ENCODE data around the gene C16orf87. TPM values are rescaled to one million over a fixed set of nuclear protein-coding genes. Genes with fewer than 3 reads are reported as not detected.

The C16orf87 gene
- total RNA-seq, 2 donors from 2014 or later: 6.9 to 8.8 TPM

DNA sequence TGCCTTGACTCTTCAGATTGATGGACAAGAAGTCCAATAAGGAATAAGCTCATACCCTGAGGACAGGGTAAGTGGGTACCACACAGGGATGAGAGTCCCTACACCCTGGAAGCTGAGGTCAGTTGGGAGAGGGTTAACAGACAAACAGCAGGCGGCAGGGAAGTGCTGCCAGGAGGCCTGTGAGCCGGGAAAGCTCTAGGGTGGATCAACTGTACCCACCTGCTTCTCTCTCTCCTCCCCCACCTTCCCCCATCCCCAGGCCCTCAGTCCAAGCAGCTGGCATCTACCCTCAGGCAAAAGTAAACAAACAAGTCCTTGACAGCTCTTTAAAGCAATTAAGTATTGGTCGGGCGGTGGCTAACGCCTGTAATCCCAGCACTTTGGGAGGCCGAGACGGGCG is 62.2 kb downstream of the C16orf87 start:
- no peaks in the 10 kb centered on the region for H3K9me3 ChIP-seq
- H3K36me3 ChIP-seq: no peaks in the 10 kb centered on the region
- ATAC-seq (ENCODE audit: insufficient number of reproducible peaks, low FRiP score, low read depth) (no peak), DNase-seq (ENCODE audit: low spot score) (no peak)
- no peaks in the 10 kb centered on the region for H3K4me1 ChIP-seq (ENCODE audit: control insufficient read depth in 1 of 2, low read depth in 2 of 2)
- no peak overlapping the region for H3K27ac ChIP-seq
- H3K27me3 ChIP-seq (replicated peaks; ENCODE audit: insufficient read depth): no peaks in the 10 kb centered on the region
- TF ChIP-seq, protein P1, sequence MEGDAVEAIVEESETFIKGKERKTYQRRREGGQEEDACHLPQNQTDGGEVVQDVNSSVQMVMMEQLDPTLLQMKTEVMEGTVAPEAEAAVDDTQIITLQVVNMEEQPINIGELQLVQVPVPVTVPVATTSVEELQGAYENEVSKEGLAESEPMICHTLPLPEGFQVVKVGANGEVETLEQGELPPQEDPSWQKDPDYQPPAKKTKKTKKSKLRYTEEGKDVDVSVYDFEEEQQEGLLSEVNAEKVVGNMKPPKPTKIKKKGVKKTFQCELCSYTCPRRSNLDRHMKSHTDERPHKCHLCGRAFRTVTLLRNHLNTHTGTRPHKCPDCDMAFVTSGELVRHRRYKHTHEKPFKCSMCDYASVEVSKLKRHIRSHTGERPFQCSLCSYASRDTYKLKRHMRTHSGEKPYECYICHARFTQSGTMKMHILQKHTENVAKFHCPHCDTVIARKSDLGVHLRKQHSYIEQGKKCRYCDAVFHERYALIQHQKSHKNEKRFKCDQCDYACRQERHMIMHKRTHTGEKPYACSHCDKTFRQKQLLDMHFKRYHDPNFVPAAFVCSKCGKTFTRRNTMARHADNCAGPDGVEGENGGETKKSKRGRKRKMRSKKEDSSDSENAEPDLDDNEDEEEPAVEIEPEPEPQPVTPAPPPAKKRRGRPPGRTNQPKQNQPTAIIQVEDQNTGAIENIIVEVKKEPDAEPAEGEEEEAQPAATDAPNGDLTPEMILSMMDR (IDR thresholded peaks at IDR 0.05): no peak
- no peak overlapping the region for H3K4me3 ChIP-seq

DNA sequence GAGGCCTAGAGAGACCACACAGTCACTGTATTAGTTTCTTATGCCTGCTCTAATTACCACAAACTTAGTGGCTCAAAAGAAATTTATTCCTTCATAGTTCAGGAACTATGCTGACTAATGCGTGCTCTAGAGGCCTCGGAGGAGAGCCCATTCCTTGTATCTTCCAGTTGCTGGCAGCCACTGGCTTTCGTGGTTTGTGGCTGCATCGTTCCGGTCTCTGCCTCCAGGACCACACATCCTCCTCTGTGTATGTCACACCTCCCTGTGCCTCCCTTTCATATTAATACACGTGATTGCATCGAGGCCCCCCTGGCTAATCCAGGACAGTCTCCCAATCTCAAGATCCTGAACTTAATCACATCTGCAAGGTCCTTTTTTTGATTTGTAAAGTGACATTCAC is 65.9 kb downstream of the C16orf87 start:
- TF ChIP-seq, protein P1 (IDR thresholded peaks at IDR 0.05): no peak
- H3K27ac ChIP-seq: no peak overlapping the region
- ATAC-seq (ENCODE audit: insufficient number of reproducible peaks, low FRiP score, low read depth): no peak
- DNase-seq (ENCODE audit: low spot score): no peak
- no peak overlapping the region for H3K4me3 ChIP-seq
- no peaks in the 10 kb centered on the region for H3K27me3 ChIP-seq (replicated peaks; ENCODE audit: insufficient read depth)
- no peaks in the 10 kb centered on the region for H3K4me1 ChIP-seq (ENCODE audit: control insufficient read depth in 1 of 2, low read depth in 2 of 2)
- H3K9me3 ChIP-seq: no peaks in the 10 kb centered on the region
- no peaks in the 10 kb centered on the region for H3K36me3 ChIP-seq

DNA sequence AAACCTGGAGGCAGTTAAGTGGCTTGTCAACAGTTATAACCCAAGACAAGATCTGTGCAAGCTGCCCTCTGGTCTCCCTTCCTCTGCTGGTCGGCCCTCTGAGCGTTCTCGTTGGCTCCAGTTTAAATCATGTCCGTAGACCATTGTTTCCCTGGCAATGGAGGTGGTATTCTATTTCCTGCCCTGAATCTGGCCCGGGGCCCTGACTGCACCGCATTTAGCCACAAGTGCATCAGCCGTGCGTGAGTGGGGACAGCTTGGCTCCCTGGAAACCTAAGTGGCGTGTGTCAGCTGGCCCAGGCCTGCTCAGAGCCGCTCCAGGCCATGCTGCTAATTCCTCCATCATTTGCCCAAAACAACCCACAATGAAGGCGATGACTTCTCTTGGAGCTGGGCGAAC is 67.8 kb downstream of the C16orf87 start:
- H3K27me3 ChIP-seq (replicated peaks; ENCODE audit: insufficient read depth): no peaks in the 10 kb centered on the region
- H3K36me3 ChIP-seq: no peaks in the 10 kb centered on the region
- H3K4me1 ChIP-seq (ENCODE audit: control insufficient read depth in 1 of 2, low read depth in 2 of 2): no peaks in the 10 kb centered on the region
- TF ChIP-seq, protein P1 (IDR thresholded peaks at IDR 0.05): no peak
- DNase-seq (ENCODE audit: low spot score) (no peak), ATAC-seq (ENCODE audit: insufficient number of reproducible peaks, low FRiP score, low read depth) (no peak)
- no peaks in the 10 kb centered on the region for H3K9me3 ChIP-seq
- H3K4me3 ChIP-seq: no peak overlapping the region
- H3K27ac ChIP-seq: no peak overlapping the region

DNA sequence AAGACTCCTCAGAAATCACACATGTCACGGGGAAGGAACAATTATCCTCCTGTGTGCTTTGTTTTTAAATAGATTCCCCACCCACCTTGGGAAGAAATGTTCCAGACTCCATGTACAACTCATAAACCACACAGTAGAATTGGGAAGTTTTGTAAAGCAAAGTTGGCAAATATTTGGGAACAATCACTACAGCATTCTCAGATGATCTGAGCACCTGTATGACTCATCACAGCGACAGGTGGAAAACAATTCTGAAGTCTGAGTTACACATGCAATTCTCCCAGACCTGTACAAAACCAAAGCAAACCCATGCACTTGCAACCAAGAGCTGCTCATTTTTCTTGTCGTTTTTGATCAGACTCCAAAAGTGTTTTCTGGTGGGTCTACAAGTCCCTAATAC is 68.4 kb downstream of the C16orf87 start:
- no peaks in the 10 kb centered on the region for H3K36me3 ChIP-seq
- no peak overlapping the region for H3K27ac ChIP-seq
- H3K4me3 ChIP-seq: no peak overlapping the region
- TF ChIP-seq, protein P1 (IDR thresholded peaks at IDR 0.05): no peak
- ATAC-seq (ENCODE audit: insufficient number of reproducible peaks, low FRiP score, low read depth): no peak
- H3K27me3 ChIP-seq (replicated peaks; ENCODE audit: insufficient read depth): no peaks in the 10 kb centered on the region
- peaks cover 0 to under 1% of the 10 kb centered on the region in 2 donors for H3K4me1 ChIP-seq (ENCODE audit: control insufficient read depth in 1 of 2, low read depth in 2 of 2)
- no peak for DNase-seq (ENCODE audit: low spot score)
- H3K9me3 ChIP-seq: no peaks in the 10 kb centered on the region

DNA sequence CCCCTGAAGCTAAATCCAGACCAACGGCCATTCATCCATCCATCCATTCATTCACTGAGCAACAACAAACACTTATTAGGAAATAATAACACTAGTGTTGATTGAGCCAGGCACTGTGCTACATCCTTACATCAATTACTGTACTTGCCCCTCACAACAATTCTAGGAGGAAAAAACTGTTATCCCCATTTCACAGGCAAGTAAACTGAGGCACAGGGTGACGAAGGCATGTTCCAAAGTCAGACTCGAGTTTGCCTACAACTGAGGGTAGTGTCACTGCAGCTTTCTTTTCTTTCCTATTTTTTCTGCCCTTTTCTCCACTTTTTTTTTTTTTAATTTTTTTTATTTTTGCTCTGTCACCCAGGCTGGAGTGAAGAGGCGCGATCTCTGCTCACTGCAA is 71.7 kb downstream of the C16orf87 start:
- TF ChIP-seq, protein P1 (IDR thresholded peaks at IDR 0.05): no peak
- no peak overlapping the region for H3K27ac ChIP-seq
- ATAC-seq (ENCODE audit: insufficient number of reproducible peaks, low FRiP score, low read depth): no peak
- no peaks in the 10 kb centered on the region for H3K27me3 ChIP-seq (replicated peaks; ENCODE audit: insufficient read depth)
- H3K36me3 ChIP-seq: no peaks in the 10 kb centered on the region
- no peak for DNase-seq (ENCODE audit: low spot score)
- H3K9me3 ChIP-seq: no peaks in the 10 kb centered on the region
- peaks cover 4 to 9% of the 10 kb centered on the region in 2 donors for H3K4me1 ChIP-seq (ENCODE audit: control insufficient read depth in 1 of 2, low read depth in 2 of 2)
- H3K4me3 ChIP-seq: no peak overlapping the region
